Heart right ventricle (tissue), 16 donors: ENCODE data around the gene OCRL. TPM values are rescaled to one million over a fixed set of nuclear protein-coding genes. Genes with fewer than 3 reads are reported as not detected.

ENCODE experiments used
- ATAC-seq, 8 donors: fragments of 200-7000 bp; cut with Tn5 transposase; one replicate each; pipeline ENCODE4 v1.9.1; 2020; ENCODE audit warnings: mild to moderate bottlenecking in 8 of 8, moderate library complexity in 8 of 8, moderate number of reproducible peaks in 1 of 8
- DNase-seq, 2 donors: peaks; one replicate each; pipeline ENCODE4 v3.0.0-alpha.2; 2020
- H3K27ac ChIP-seq, 10 donors: fragments of 200-600 bp; sonication (generic) in 2 of 10; one replicate each; pipeline versions ENCODE4 v1.5.0 to v1.8.0; 2020 to 2022; ENCODE audit warnings: mild to moderate bottlenecking in 3 of 10
- H3K27me3 ChIP-seq, 7 donors: fragments of 200-600 bp; one replicate each; pipeline ENCODE4 v1.8.0; 2021 to 2022; ENCODE audit warnings: mild to moderate bottlenecking in 2 of 7
- H3K36me3 ChIP-seq, 9 donors: fragments of 200-600 bp; sonication (generic) in 1 of 9; one replicate each; pipeline versions ENCODE4 v1.5.0 to v1.8.0; 2020 to 2022; ENCODE audit warnings: mild to moderate bottlenecking in 2 of 9
- H3K4me1 ChIP-seq, 9 donors: fragments of 200-600 bp; sonication (generic) in 1 of 9; one replicate each; pipeline versions ENCODE4 v1.5.0 to v1.8.0; 2020 to 2022; ENCODE audit warnings: mild to moderate bottlenecking in 4 of 9
- H3K4me3 ChIP-seq, 10 donors: fragments of 200-600 bp; sonication (generic) in 2 of 10; one replicate each; pipeline versions ENCODE4 v1.5.0 to v1.8.0; 2020 to 2022; ENCODE audit warnings: mild to moderate bottlenecking in 7 of 10, moderate library complexity in 2 of 10
- H3K9me3 ChIP-seq, 11 donors: fragments of 200-600 bp in 10 of 11; sonication (generic) in 2 of 11; one replicate each; pipeline versions ENCODE4 v1.5.0 to v1.8.0; 2013 to 2022; ENCODE audit warnings: mild to moderate bottlenecking in 2 of 11, control low read depth in 1 of 11, moderate library complexity in 1 of 11
- WGBS, 2 donors: extraction: QIAGEN DNeasy Blood & Tissue Kit; methylation state at CpG; one replicate each; pipeline ENCODE4 v1.1.7; 2013; ENCODE audit warnings: inconsistent platforms in 1 of 2; 5-methylcytosine and 5-hydroxymethylcytosine counted together
- intact Hi-C, 10 donors: fragments of 100-400 bp; cut with DNase I; formaldehyde crosslinking; loops; one replicate each; pipeline versions ENCODE4 v1.11.1 to v1.14.2; 2022
- polyA plus RNA-seq, 2 donors: library from polyadenylated mRNA; stranded (reverse); fragments of 200-250 nt; gene quantifications; one replicate each; pipeline ENCODE4 v1.2.3, GENCODE V29; 2013
- total RNA-seq, 10 donors: library from RNA; stranded (reverse); fragmentation: NEBNext Ultra II Directional in 3 of 10; extraction: Animal tissue kit (Norgen Biotek cat#: 25700) in 3 of 10; gene quantifications; one replicate each; pipeline versions ENCODE4 v1.2.1 to v1.2.4, GENCODE V29; 2021 to 2023
- TF ChIP-seq, protein P1 (sequence below), 9 donors: fragments of 200-600 bp; sonication (generic) in 2 of 9; IDR thresholded peaks; one replicate each; pipeline versions ENCODE4 v1.5.0 to v1.8.0; 2021 to 2022; ENCODE audit warnings: antibody characterized with exemption in 9 of 9, mild to moderate bottlenecking in 5 of 9, moderate library complexity in 1 of 9
- donor health status: Arrhythmogenic right ventricular cardiomyopathy.
- donor health status: ischemic (EF 13 %, LVEDD 7.1; RV severe dilation, severe dysfunction).
- donor health status: healthy with polysubstance abuse.
- donor health status: DM: no; HTN: yes; CAD: no.
- donor health status: DM: no; HTN: no; CAD: no.
- donor health status: ischemic (EF 25% LVEDD 6.9; RV normal size, moderate dysfunction).
- donor health status: ischemic (EF 25% LVEDD 5.7; RV mildly dilated, moderate dysfunction).
- donor health status: healthy.
- donor health status: DM: yes; HTN: yes; CAD: no.
- donor health status: Ischemic cardiomyopathy.
- donor health status: ischemic (EF 35%, LVEDD 5.7; RV mildly dilated, moderate dysfunction).
- donor health status: nonischemic (EF 11% LVEDD 7.7; RV severe dilation, severe dysfunction).
- donor health status: DM: yes; HTN: yes; CAD: no.
- donor health status: PGD.
- donor health status: ischemic (EF 29% LVEDD 5.4; RV normal size, mild dysfunction).
- donor health status: nonischemic (EF 23%, LVEDD 6.1; RV moderate dilation, normal function).

Gene OCRL
- total and polyA plus RNA-seq, 12 donors: 6.9 to 13.8 (median 9.0) TPM

GRCh38 chrX:129622757-129623301, 82.8 kb downstream of the OCRL start:
- Histone ChIP-seq H3K4me3 (no peak overlapping the region), H3K36me3 (no peaks in the 10 kb centered on the region), H3K27me3 (peaks cover 0 to 20% (median 0%) of the 10 kb centered on the region in 7 donors), H3K27ac (no peak overlapping the region), H3K4me1 (no peaks in the 10 kb centered on the region), H3K9me3 (no peaks in the 10 kb centered on the region)
- 56 to 67% methylated on average over 8 to 10 of the region's 10 CpGs for WGBS, 2 donors
- TF ChIP-seq, protein P1, sequence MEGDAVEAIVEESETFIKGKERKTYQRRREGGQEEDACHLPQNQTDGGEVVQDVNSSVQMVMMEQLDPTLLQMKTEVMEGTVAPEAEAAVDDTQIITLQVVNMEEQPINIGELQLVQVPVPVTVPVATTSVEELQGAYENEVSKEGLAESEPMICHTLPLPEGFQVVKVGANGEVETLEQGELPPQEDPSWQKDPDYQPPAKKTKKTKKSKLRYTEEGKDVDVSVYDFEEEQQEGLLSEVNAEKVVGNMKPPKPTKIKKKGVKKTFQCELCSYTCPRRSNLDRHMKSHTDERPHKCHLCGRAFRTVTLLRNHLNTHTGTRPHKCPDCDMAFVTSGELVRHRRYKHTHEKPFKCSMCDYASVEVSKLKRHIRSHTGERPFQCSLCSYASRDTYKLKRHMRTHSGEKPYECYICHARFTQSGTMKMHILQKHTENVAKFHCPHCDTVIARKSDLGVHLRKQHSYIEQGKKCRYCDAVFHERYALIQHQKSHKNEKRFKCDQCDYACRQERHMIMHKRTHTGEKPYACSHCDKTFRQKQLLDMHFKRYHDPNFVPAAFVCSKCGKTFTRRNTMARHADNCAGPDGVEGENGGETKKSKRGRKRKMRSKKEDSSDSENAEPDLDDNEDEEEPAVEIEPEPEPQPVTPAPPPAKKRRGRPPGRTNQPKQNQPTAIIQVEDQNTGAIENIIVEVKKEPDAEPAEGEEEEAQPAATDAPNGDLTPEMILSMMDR (IDR thresholded peaks at IDR 0.05): no peak
- intact Hi-C loops: no loop called here
- DNase-seq (no peak), ATAC-seq (peak in 2 of 8 donors; percentile 37 to 57)

DNA sequence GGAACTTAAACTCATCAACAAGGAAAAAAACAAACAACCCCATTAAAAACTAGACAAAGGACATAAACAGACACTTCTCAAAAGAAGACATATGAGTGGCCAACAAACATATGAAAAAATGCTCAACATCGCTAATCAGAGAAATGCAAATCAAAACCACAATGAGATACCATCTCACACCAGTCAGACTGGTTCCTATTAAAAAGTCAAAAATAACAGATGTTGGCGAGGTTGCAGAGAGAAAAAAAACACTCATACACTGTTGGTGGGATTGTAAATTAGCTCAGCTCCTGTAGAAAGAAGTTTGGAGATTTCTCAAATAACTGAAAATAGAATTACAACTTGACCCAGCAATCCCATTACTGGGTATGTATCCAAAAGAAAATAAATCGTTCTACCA, 86.0 kb downstream of the OCRL start:
- H3K9me3 ChIP-seq: no peaks in the 10 kb centered on the region
- ATAC-seq: no peak
- H3K27ac ChIP-seq: no peak overlapping the region
- no peak for DNase-seq
- no peak overlapping the region for H3K4me3 ChIP-seq
- H3K27me3 ChIP-seq: peaks cover 0 to 20% (median 0%) of the 10 kb centered on the region in 7 donors
- intact Hi-C loops: no loop called here
- WGBS, 2 donors: 50 to 77% methylated on average over 3 of the region's 3 CpGs
- H3K36me3 ChIP-seq: no peaks in the 10 kb centered on the region
- TF ChIP-seq, protein P1 (IDR thresholded peaks at IDR 0.05): no peak
- peaks cover 0 to 13% (median 3%) of the 10 kb centered on the region in 9 donors for H3K4me1 ChIP-seq

GRCh38 chrX:129629837-129630236, 89.8 kb downstream of the OCRL start:
- H3K4me1 ChIP-seq: peaks cover 0 to 13% (median 3%) of the 10 kb centered on the region in 9 donors
- peak overlapping the region in 4 of 10 donors; percentile 7 to 73 (median 46) for H3K27ac ChIP-seq
- ATAC-seq (peak; percentile 50 to 81 (median 74)), DNase-seq (no peak)
- no peaks in the 10 kb centered on the region for H3K36me3 ChIP-seq
- H3K9me3 ChIP-seq: no peaks in the 10 kb centered on the region
- TF ChIP-seq, protein P1 (IDR thresholded peaks at IDR 0.05): no peak
- intact Hi-C loops: loop anchor here in 3 of 10 donors (10.0 kb wide), 3 partner anchors 195 to 215 kb away; partner anchors contain the start of gene ZDHHC9 (in 1 of the 3)
- H3K27me3 ChIP-seq: no peaks in the 10 kb centered on the region
- no peak overlapping the region for H3K4me3 ChIP-seq
- 41 to 45% methylated on average over 6 to 7 of the region's 7 CpGs for WGBS, 2 donors

- intact Hi-C loops: loop anchor here in 3 of 10 donors (10.0 kb wide), 3 partner anchors 193 to 213 kb away; partner anchors contain the start of gene ZDHHC9 (in 1 of the 3)
- ATAC-seq: no peak
Measured at GRCh38 chrX:129631849-129632248, 91.8 kb downstream of the OCRL start.

More at GRCh38 chrX:129631849-129632248, 91.8 kb downstream of the OCRL start:
- no peak for DNase-seq
- Histone ChIP-seq H3K9me3 (no peaks in the 10 kb centered on the region), H3K36me3 (no peaks in the 10 kb centered on the region), H3K27me3 (no peaks in the 10 kb centered on the region), H3K4me1 (peaks cover 0 to 13% (median 3%) of the 10 kb centered on the region in 9 donors), H3K27ac (no peak overlapping the region), H3K4me3 (no peak overlapping the region)
- TF ChIP-seq, protein P1 (IDR thresholded peaks at IDR 0.05): no peak
- WGBS, 2 donors: 94 to 100% methylated on average over 5 of the region's 5 CpGs
